ENCODE measurements around the gene C19orf67. TPM values are rescaled to one million over a fixed set of nuclear protein-coding genes. Genes with fewer than 3 reads are reported as not detected.

Gene C19orf67
- total RNA-seq, 1 experiment from 2014 or later: 0.39 TPM

DNA sequence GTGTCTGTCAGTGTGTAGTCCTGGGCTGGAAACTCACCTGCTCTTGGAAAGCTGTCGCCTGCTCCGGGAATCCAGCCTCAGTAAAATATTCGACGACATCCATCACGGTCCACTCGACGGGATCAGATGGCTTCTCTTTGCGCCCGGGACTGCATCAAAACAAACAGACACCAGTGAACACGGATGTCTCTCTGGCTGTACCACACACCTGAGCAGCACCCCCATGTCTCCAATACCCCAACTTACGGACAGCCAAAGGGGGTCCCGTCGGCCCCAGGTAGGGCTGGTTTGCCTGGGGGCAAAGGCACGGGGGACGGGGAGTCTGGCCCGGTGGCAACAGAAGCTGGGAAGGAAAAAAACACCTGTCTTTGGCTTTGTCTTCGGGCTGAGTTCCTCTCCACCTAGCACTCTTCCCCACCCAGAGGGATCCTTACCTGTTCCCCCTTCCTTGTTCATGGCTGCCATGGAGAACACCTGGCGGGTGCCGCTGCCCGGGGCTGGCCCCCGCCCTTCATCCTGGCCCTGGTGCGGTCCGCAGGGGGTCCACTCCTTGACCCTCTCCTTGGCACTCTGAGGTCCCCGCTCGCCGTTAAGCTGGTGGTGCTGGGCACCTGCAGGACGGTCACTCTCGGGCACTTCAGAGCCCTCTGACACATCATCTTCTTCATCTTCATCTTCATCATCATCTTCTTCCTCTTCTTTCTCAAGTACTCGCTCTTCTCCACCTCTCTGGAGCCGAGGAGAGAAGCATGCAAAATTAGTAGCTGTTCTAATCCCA is 3.2 kb upstream of the C19orf67 start:
- no peak overlapping the region for H3K9ac ChIP-seq (ENCODE audit: extremely low read depth, insufficient read length, low read length)
- no peak overlapping the region for H3K4ac ChIP-seq (ENCODE audit: low read depth, low read length)
- peaks cover 15 to 36% (median 29%) of the 10 kb centered on the region in 3 experiments; a peak in 6 of 7 replicates for H3K36me3 Mint-ChIP-seq (ENCODE audit: insufficient read depth in 1 of 3, low read depth in 3 of 3)
- H3K27me3 ChIP-seq (ENCODE audit: insufficient read depth, low read length): no peaks in the 10 kb centered on the region
- H3K4me3 Mint-ChIP-seq: peak overlapping the region; percentile 78 to 87
- H3K4me1 Mint-ChIP-seq: peaks cover 12% of the 10 kb centered on the region in 2 experiments
- H3K23ac ChIP-seq (ENCODE audit: insufficient read length, low read depth, low read length): no peak overlapping the region
- H3K4me2 ChIP-seq (ENCODE audit: insufficient read depth, insufficient read length, low read length): peak overlapping the region; percentile 40
- H2AK5ac ChIP-seq (ENCODE audit: insufficient read length, low read length): no peak overlapping the region
- no peak overlapping the region for H3K27ac ChIP-seq (ENCODE audit: insufficient read length, low read depth, low read length)
- no peak overlapping the region for H2BK12ac ChIP-seq (ENCODE audit: insufficient read length, low read depth, low read length)
- H4K91ac ChIP-seq (ENCODE audit: insufficient read length, low read depth, low read length): no peak overlapping the region
- no peak overlapping the region for H4K8ac ChIP-seq (replicated peaks; ENCODE audit: insufficient read length, low read depth, low read length)
- H4K5ac ChIP-seq (ENCODE audit: insufficient read length, low read depth, low read length): no peak overlapping the region
- no peak overlapping the region for H3K14ac ChIP-seq (ENCODE audit: insufficient read depth, low read length)
- no peak overlapping the region for H2AFZ ChIP-seq (ENCODE audit: low read length)
- peaks cover 8% of the 10 kb centered on the region for H3K23me2 ChIP-seq (ENCODE audit: insufficient read length, low read depth, low read length, poor library complexity, severe bottlenecking)
- H3K9me3 ChIP-seq (ENCODE audit: control insufficient read depth, low read depth, low read length): peaks cover 6% of the 10 kb centered on the region
- no peak overlapping the region for H3K18ac ChIP-seq (ENCODE audit: insufficient read length, low read depth, low read length)
- no peaks in the 10 kb centered on the region for H3K79me2 ChIP-seq (ENCODE audit: insufficient read depth, low read length)
- no peak overlapping the region for H2BK5ac ChIP-seq (ENCODE audit: insufficient read length, low read length)
- no peak overlapping the region for H3K56ac ChIP-seq (ENCODE audit: insufficient read length, low read depth, low read length)
- no peak overlapping the region for H3T11ph ChIP-seq (ENCODE audit: low read length)
- no peaks in the 10 kb centered on the region for H3K79me1 ChIP-seq (ENCODE audit: insufficient read depth, low read depth, low read length, poor library complexity, severe bottlenecking)
- no peaks in the 10 kb centered on the region for H4K20me1 ChIP-seq (ENCODE audit: control insufficient read depth, insufficient read depth, insufficient read length)
- no peak overlapping the region for H2BK20ac ChIP-seq (ENCODE audit: low read depth, low read length, poor library complexity, severe bottlenecking)
- H3K9me3 Mint-ChIP-seq: peaks cover 9% of the 10 kb centered on the region in 2 experiments
- no peak for DNase-seq
- H3K27ac Mint-ChIP-seq: no peak overlapping the region
- no peak overlapping the region for H2BK120ac ChIP-seq (ENCODE audit: low read depth, low read length, poor library complexity, severe bottlenecking)
- no peak overlapping the region for H2BK15ac ChIP-seq (ENCODE audit: low read depth, low read length)
- TF ChIP-seq, protein P1, sequence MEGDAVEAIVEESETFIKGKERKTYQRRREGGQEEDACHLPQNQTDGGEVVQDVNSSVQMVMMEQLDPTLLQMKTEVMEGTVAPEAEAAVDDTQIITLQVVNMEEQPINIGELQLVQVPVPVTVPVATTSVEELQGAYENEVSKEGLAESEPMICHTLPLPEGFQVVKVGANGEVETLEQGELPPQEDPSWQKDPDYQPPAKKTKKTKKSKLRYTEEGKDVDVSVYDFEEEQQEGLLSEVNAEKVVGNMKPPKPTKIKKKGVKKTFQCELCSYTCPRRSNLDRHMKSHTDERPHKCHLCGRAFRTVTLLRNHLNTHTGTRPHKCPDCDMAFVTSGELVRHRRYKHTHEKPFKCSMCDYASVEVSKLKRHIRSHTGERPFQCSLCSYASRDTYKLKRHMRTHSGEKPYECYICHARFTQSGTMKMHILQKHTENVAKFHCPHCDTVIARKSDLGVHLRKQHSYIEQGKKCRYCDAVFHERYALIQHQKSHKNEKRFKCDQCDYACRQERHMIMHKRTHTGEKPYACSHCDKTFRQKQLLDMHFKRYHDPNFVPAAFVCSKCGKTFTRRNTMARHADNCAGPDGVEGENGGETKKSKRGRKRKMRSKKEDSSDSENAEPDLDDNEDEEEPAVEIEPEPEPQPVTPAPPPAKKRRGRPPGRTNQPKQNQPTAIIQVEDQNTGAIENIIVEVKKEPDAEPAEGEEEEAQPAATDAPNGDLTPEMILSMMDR (conservative IDR thresholded peaks at IDR 0.05): no peak
- peaks cover 15% of the 10 kb centered on the region for H3K27me3 Mint-ChIP-seq (ENCODE audit: low read depth)
- H3K4me1 ChIP-seq (ENCODE audit: insufficient read depth, low read length): no peaks in the 10 kb centered on the region
- WGBS (ENCODE audit: extremely low coverage, insufficient read length, low lambda C conversion rate): no CpG with 5 or more reads among the region's 30 CpGs

All from H9 (cell line).